Measurements from ENCODE around the gene MTERF4.
"Not testable (repeated sequence)": the region's sequence is repeated elsewhere in the genome, so short reads cannot be mapped to it uniquely, and the experiment has no call there.

The MTERF4 gene

GRCh38 chr2:241094172-241094571 lies 7.9 kb downstream of the MTERF4 start:
- Histone ChIP-seq H3K9ac (ENCODE audit: low read length) (no peak overlapping the region), H3K36me3 (ENCODE audit: control insufficient read depth, low read depth, low read length) (peaks cover 50% of the 10 kb centered on the region), H3K4me3 (ENCODE audit: low read length) (no peak overlapping the region), H3K4me1 (ENCODE audit: control insufficient read depth, low read depth, low read length) (peaks cover 6% of the 10 kb centered on the region), H3K9me3 (ENCODE audit: control insufficient read depth, low read depth, low read length) (no peaks in the 10 kb centered on the region), H3K27ac (ENCODE audit: low read length) (no peak overlapping the region), H3K27me3 (ENCODE audit: control insufficient read depth, insufficient read depth, low read length) (no peaks in the 10 kb centered on the region)

GRCh38 chr2:241093133-241093781 lies 8.8 kb downstream of the MTERF4 start:
- peaks cover 56% of the 10 kb centered on the region for H3K36me3 ChIP-seq (ENCODE audit: control insufficient read depth, low read depth, low read length)
- not testable (repeated sequence) for H3K27ac ChIP-seq (ENCODE audit: low read length); H3K27me3 ChIP-seq (ENCODE audit: control insufficient read depth, insufficient read depth, low read length); H3K9ac ChIP-seq (ENCODE audit: low read length); H3K4me1 ChIP-seq (ENCODE audit: control insufficient read depth, low read depth, low read length); H3K9me3 ChIP-seq (ENCODE audit: control insufficient read depth, low read depth, low read length); H3K4me3 ChIP-seq (ENCODE audit: low read length)

GRCh38 chr2:241092677-241093076 lies 9.4 kb downstream of the MTERF4 start:
- Histone ChIP-seq H3K4me1 (ENCODE audit: control insufficient read depth, low read depth, low read length) (peaks cover 6% of the 10 kb centered on the region), H3K9me3 (ENCODE audit: control insufficient read depth, low read depth, low read length) (no peaks in the 10 kb centered on the region), H3K9ac (ENCODE audit: low read length) (no peak overlapping the region), H3K27ac (ENCODE audit: low read length) (no peak overlapping the region), H3K36me3 (ENCODE audit: control insufficient read depth, low read depth, low read length) (peaks cover 56% of the 10 kb centered on the region), H3K27me3 (ENCODE audit: control insufficient read depth, insufficient read depth, low read length) (no peaks in the 10 kb centered on the region), H3K4me3 (ENCODE audit: low read length) (no peak overlapping the region)

- Histone ChIP-seq H3K9ac (ENCODE audit: low read length) (no peak overlapping the region), H3K27ac (ENCODE audit: low read length) (no peak overlapping the region), H3K27me3 (ENCODE audit: control insufficient read depth, insufficient read depth, low read length) (no peaks in the 10 kb centered on the region), H3K4me3 (ENCODE audit: low read length) (no peak overlapping the region), H3K4me1 (ENCODE audit: control insufficient read depth, low read depth, low read length) (peaks cover 6% of the 10 kb centered on the region), H3K9me3 (ENCODE audit: control insufficient read depth, low read depth, low read length) (no peaks in the 10 kb centered on the region), H3K36me3 (ENCODE audit: control insufficient read depth, low read depth, low read length) (peaks cover 48% of the 10 kb centered on the region)
Measured at GRCh38 chr2:241091734-241092445, 10.2 kb downstream of the MTERF4 start.

- no peak overlapping the region for H3K9ac ChIP-seq (ENCODE audit: low read length)
- peaks cover 6% of the 10 kb centered on the region for H3K4me1 ChIP-seq (ENCODE audit: control insufficient read depth, low read depth, low read length)
- peaks cover 45% of the 10 kb centered on the region for H3K36me3 ChIP-seq (ENCODE audit: control insufficient read depth, low read depth, low read length)
- H3K4me3 ChIP-seq (ENCODE audit: low read length), result no peak overlapping the region
- no peak overlapping the region for H3K27ac ChIP-seq (ENCODE audit: low read length)
- no peaks in the 10 kb centered on the region for H3K9me3 ChIP-seq (ENCODE audit: control insufficient read depth, low read depth, low read length)
- H3K27me3 ChIP-seq (ENCODE audit: control insufficient read depth, insufficient read depth, low read length), result no peaks in the 10 kb centered on the region
Measured at GRCh38 chr2:241091201-241091600, 10.9 kb downstream of the MTERF4 start.

- Histone ChIP-seq H3K9ac (ENCODE audit: low read length) (no peak overlapping the region), H3K27me3 (ENCODE audit: control insufficient read depth, insufficient read depth, low read length) (no peaks in the 10 kb centered on the region), H3K36me3 (ENCODE audit: control insufficient read depth, low read depth, low read length) (peaks cover 33% of the 10 kb centered on the region), H3K4me1 (ENCODE audit: control insufficient read depth, low read depth, low read length) (peaks cover 2% of the 10 kb centered on the region), H3K9me3 (ENCODE audit: control insufficient read depth, low read depth, low read length) (no peaks in the 10 kb centered on the region), H3K4me3 (ENCODE audit: low read length) (no peak overlapping the region), H3K27ac (ENCODE audit: low read length) (no peak overlapping the region)
Measured at GRCh38 chr2:241088791-241089732, 13.0 kb downstream of the MTERF4 start.

GRCh38 chr2:241088376-241088775 lies 13.7 kb downstream of the MTERF4 start:
- Histone ChIP-seq H3K27ac (ENCODE audit: low read length) (no peak overlapping the region), H3K9ac (ENCODE audit: low read length) (no peak overlapping the region), H3K27me3 (ENCODE audit: control insufficient read depth, insufficient read depth, low read length) (no peaks in the 10 kb centered on the region), H3K4me3 (ENCODE audit: low read length) (no peak overlapping the region), H3K4me1 (ENCODE audit: control insufficient read depth, low read depth, low read length) (no peaks in the 10 kb centered on the region), H3K36me3 (ENCODE audit: control insufficient read depth, low read depth, low read length) (peaks cover 30% of the 10 kb centered on the region), H3K9me3 (ENCODE audit: control insufficient read depth, low read depth, low read length) (no peaks in the 10 kb centered on the region)

- H3K36me3 ChIP-seq (ENCODE audit: control insufficient read depth, low read depth, low read length), result peaks cover 30% of the 10 kb centered on the region
- H3K27me3 ChIP-seq (ENCODE audit: control insufficient read depth, insufficient read depth, low read length), result no peaks in the 10 kb centered on the region
- no peak overlapping the region for H3K4me3 ChIP-seq (ENCODE audit: low read length)
- H3K9me3 ChIP-seq (ENCODE audit: control insufficient read depth, low read depth, low read length), result no peaks in the 10 kb centered on the region
- no peaks in the 10 kb centered on the region for H3K4me1 ChIP-seq (ENCODE audit: control insufficient read depth, low read depth, low read length)
- no peak overlapping the region for H3K27ac ChIP-seq (ENCODE audit: low read length)
- H3K9ac ChIP-seq (ENCODE audit: low read length), result no peak overlapping the region
Measured at GRCh38 chr2:241087420-241088268, 14.4 kb downstream of the MTERF4 start.

GRCh38 chr2:241084856-241085444 lies 17.1 kb downstream of the MTERF4 start:
- no peaks in the 10 kb centered on the region for H3K9me3 ChIP-seq (ENCODE audit: control insufficient read depth, low read depth, low read length)
- H3K27ac ChIP-seq (ENCODE audit: low read length), result no peak overlapping the region
- H3K9ac ChIP-seq (ENCODE audit: low read length), result no peak overlapping the region
- no peaks in the 10 kb centered on the region for H3K4me1 ChIP-seq (ENCODE audit: control insufficient read depth, low read depth, low read length)
- no peaks in the 10 kb centered on the region for H3K27me3 ChIP-seq (ENCODE audit: control insufficient read depth, insufficient read depth, low read length)
- peaks cover 19% of the 10 kb centered on the region for H3K36me3 ChIP-seq (ENCODE audit: control insufficient read depth, low read depth, low read length)
- H3K4me3 ChIP-seq (ENCODE audit: low read length), result no peak overlapping the region

GRCh38 chr2:241083091-241083415 lies 19.0 kb downstream of the MTERF4 start:
- Histone ChIP-seq H3K4me3 (ENCODE audit: low read length) (no peak overlapping the region), H3K27ac (ENCODE audit: low read length) (no peak overlapping the region), H3K4me1 (ENCODE audit: control insufficient read depth, low read depth, low read length) (no peaks in the 10 kb centered on the region), H3K27me3 (ENCODE audit: control insufficient read depth, insufficient read depth, low read length) (no peaks in the 10 kb centered on the region), H3K9me3 (ENCODE audit: control insufficient read depth, low read depth, low read length) (no peaks in the 10 kb centered on the region), H3K9ac (ENCODE audit: low read length) (no peak overlapping the region), H3K36me3 (ENCODE audit: control insufficient read depth, low read depth, low read length) (peaks cover 7% of the 10 kb centered on the region)
